Progenitor cell of endocrine pancreas (in vitro differentiated cells): ENCODE measurements around the gene IQCE. TPM values are rescaled to one million over a fixed set of nuclear protein-coding genes. Genes with fewer than 3 reads are reported as not detected.

Experiments
- DNase-seq: peaks from one replicate; pipeline ENCODE4 v3.0.0; 2021; ENCODE audit warnings: low spot score; ENCODE audit not compliant: unreplicated experiment
- H3K27ac Mint-ChIP-seq: 2 replicates; pipeline ENCODE4 v1.8.0; 2021; ENCODE audit warnings: mild to moderate bottlenecking, moderate library complexity, mixed read lengths
- H3K27me3 Mint-ChIP-seq: 2 replicates; pipeline ENCODE4 v1.8.0; 2021; ENCODE audit warnings: mixed read lengths
- H3K36me3 Mint-ChIP-seq: 2 replicates; pipeline ENCODE4 v1.8.0; 2022; ENCODE audit warnings: mixed read lengths; ENCODE audit not compliant: insufficient read depth
- H3K4me1 Mint-ChIP-seq: 2 replicates; pipeline ENCODE4 v1.8.0; 2021; ENCODE audit warnings: low read depth, mixed read lengths
- H3K4me3 Mint-ChIP-seq: 2 replicates; pipeline ENCODE4 v1.8.0; 2021; ENCODE audit warnings: low read depth, mild to moderate bottlenecking, moderate library complexity, mixed read lengths
- H3K9me3 Mint-ChIP-seq: 2 replicates; pipeline ENCODE4 v1.8.0; 2021; ENCODE audit warnings: low read depth, mixed read lengths
- total RNA-seq: library from RNA; stranded (reverse); gene quantifications from 2 replicates; pipeline ENCODE4 v1.2.1, GENCODE V29; 2021
- TF ChIP-seq, protein P1 (sequence below): fragments of 200-600 bp; sonication (generic); IDR thresholded peaks from one replicate; pipeline ENCODE4 v1.5.0; 2021; ENCODE audit warnings: antibody characterized with exemption, mild to moderate bottlenecking; ENCODE audit not compliant: unreplicated experiment

Gene IQCE
- total RNA-seq, 1 donor from 2014 or later: 32.5 TPM

DNA sequence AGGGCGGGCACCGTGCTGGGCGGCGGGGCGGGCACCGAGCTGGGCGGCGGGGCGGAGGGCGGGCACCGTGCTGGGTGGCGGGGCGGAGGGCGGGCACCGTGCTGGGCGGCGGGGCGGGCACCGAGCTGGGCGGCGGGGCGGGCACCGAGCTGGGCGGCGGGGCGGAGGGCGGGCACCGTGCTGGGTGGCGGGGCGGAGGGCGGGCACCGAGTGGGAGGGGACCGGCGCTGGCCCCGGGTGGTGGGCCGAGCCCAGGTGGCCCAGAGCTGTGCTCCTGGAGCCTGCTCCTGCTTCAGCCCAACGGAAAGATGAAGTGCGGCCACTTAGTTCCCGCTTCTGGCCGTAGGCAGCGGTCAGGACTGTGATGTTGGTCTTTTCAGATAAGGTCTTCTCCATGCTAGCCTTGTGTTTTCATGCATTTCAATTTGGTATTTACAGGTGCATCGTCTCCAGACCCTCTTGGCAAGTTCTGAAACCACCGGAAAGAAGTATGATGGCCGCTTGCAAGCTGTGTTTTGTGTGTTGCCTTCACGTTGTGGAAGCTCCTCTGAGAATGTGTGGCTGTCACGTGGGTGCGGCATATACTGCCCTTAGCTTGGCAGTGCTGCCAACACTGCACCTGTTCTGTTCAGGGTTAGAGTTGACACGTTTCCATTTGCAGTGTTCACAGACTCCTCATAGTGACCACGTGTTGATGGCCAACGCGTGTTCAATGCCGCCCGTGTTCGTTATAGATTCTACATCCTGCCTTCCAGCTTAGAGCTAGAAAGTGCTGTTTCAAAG, 25.2 kb downstream of the IQCE start:
- Mint-ChIP-seq H3K27ac (no peak overlapping the region), H3K4me3 (no peak overlapping the region), H3K4me1 (peaks cover 2% of the 10 kb centered on the region), H3K9me3 (no peaks in the 10 kb centered on the region), H3K36me3 (peaks cover 19% of the 10 kb centered on the region), H3K27me3 (no peaks in the 10 kb centered on the region)
- no peak for DNase-seq
- TF ChIP-seq, protein P1, sequence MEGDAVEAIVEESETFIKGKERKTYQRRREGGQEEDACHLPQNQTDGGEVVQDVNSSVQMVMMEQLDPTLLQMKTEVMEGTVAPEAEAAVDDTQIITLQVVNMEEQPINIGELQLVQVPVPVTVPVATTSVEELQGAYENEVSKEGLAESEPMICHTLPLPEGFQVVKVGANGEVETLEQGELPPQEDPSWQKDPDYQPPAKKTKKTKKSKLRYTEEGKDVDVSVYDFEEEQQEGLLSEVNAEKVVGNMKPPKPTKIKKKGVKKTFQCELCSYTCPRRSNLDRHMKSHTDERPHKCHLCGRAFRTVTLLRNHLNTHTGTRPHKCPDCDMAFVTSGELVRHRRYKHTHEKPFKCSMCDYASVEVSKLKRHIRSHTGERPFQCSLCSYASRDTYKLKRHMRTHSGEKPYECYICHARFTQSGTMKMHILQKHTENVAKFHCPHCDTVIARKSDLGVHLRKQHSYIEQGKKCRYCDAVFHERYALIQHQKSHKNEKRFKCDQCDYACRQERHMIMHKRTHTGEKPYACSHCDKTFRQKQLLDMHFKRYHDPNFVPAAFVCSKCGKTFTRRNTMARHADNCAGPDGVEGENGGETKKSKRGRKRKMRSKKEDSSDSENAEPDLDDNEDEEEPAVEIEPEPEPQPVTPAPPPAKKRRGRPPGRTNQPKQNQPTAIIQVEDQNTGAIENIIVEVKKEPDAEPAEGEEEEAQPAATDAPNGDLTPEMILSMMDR: no peak

DNA sequence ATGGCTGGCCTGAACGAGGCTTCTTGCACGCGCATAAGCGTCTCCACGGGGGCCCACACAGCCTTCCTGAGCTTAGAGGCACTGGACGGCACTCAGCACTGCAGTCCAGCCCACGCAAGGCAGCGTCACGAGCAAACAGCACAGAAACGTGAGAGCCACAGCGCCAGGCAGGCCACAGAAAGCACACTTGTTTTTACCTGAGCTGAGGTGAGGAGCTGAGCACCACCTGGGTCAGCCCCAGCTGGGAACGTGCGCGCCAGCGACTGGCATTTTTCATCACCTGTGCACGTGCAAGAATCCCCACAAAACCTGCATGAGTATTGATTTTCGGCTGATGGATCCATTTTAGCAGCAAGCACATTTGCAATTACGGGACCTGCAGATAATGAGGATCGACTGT, 26.7 kb downstream of the IQCE start:
- no peak overlapping the region for H3K27ac Mint-ChIP-seq
- H3K4me1 Mint-ChIP-seq: peaks cover 2% of the 10 kb centered on the region
- H3K9me3 Mint-ChIP-seq: no peaks in the 10 kb centered on the region
- peaks cover 16% of the 10 kb centered on the region for H3K36me3 Mint-ChIP-seq
- TF ChIP-seq, protein P1: no peak
- DNase-seq: no peak
- no peaks in the 10 kb centered on the region for H3K27me3 Mint-ChIP-seq
- H3K4me3 Mint-ChIP-seq: no peak overlapping the region

GRCh38 chr7:2586326-2587020, 27.7 kb downstream of the IQCE start:
- no peak overlapping the region for H3K4me3 Mint-ChIP-seq
- peaks cover 2% of the 10 kb centered on the region for H3K4me1 Mint-ChIP-seq
- DNase-seq: no peak
- H3K27ac Mint-ChIP-seq: no peak overlapping the region
- no peaks in the 10 kb centered on the region for H3K27me3 Mint-ChIP-seq
- H3K9me3 Mint-ChIP-seq: no peaks in the 10 kb centered on the region
- TF ChIP-seq, protein P1: no peak
- peaks cover 18% of the 10 kb centered on the region for H3K36me3 Mint-ChIP-seq

GRCh38 chr7:2587134-2587533, 28.4 kb downstream of the IQCE start:
- Mint-ChIP-seq H3K4me1 (peaks cover 2% of the 10 kb centered on the region), H3K4me3 (no peak overlapping the region), H3K9me3 (no peaks in the 10 kb centered on the region), H3K27ac (no peak overlapping the region), H3K27me3 (no peaks in the 10 kb centered on the region), H3K36me3 (peaks cover 20% of the 10 kb centered on the region)
- TF ChIP-seq, protein P1: no peak
- no peak for DNase-seq

- H3K27ac Mint-ChIP-seq: no peak overlapping the region
- H3K4me3 Mint-ChIP-seq: no peak overlapping the region
- TF ChIP-seq, protein P1: no peak
- H3K27me3 Mint-ChIP-seq: no peaks in the 10 kb centered on the region
- peaks cover 19% of the 10 kb centered on the region for H3K36me3 Mint-ChIP-seq
- H3K9me3 Mint-ChIP-seq: no peaks in the 10 kb centered on the region
- DNase-seq: no peak
- H3K4me1 Mint-ChIP-seq: peaks cover 2% of the 10 kb centered on the region
Observed at GRCh38 chr7:2587778-2588177, 29.0 kb downstream of the IQCE start.
